HCT116 (cell line): ENCODE measurements around the gene EGFR. TPM values are rescaled to one million over a fixed set of nuclear protein-coding genes. Genes with fewer than 3 reads are reported as not detected.

ENCODE experiments used
- ATAC-seq: fragments of 200-7000 bp; cut with Tn5 transposase; 2 replicates; pipeline ENCODE4 v1.9.1; 2020; ENCODE audit warnings: mild to moderate bottlenecking, moderate library complexity
- BruUV-seq: library from RNA; stranded (reverse); fragments of 400-500 nt; replicated peaks from 2 replicates; lab custom pipeline; 2021; lab: Mats Ljungman, UMichigan
- CTCF ChIA-PET: fragments of 300-600 bp; sonication (Branson Sonifier 250); formaldehyde crosslinking; loops from one replicate; lab custom pipeline; 2021; ENCODE audit warnings: antibody characterized with exemption; lab: Charles Lee
- POLR2A ChIA-PET: fragments of 300-600, 350-600 bp; sonication (Branson Sonifier 250); formaldehyde crosslinking; loops from one replicate; lab custom pipeline; 2021; ENCODE audit warnings: antibody characterized with exemption; lab: Charles Lee
- RAD21 ChIA-PET, 2 experiments: fragments of 300-600 bp; sonication (Branson Sonifier 250); formaldehyde crosslinking; loops; one replicate each; lab custom pipeline; 2023; ENCODE audit warnings: low total read pairs in 2 of 2; ENCODE audit not compliant: uncharacterized antibody in 2 of 2, unreplicated experiment in 2 of 2, low non-redundant PET in 1 of 2; lab: Charles Lee
- DNase-seq: peaks from one replicate; pipeline ENCODE4 v3.0.0-alpha.2; 2010; ENCODE audit warnings: low read depth, low spot score
- H2AFZ ChIP-seq: fragments of 200-600 bp; shearing (Covaris generic), sonication (generic); 2 replicates; pipeline ENCODE4 v1.6.1; 2017; ENCODE audit warnings: low read depth, mixed run types, mixed read lengths, antibody characterized with exemption, low read length; ENCODE audit not compliant: poor library complexity, severe bottlenecking
- H3K27ac ChIP-seq: 2 replicates; pipeline ENCODE4 v1.5.1; 2012; ENCODE audit warnings: low read depth, low read length
- H3K27me3 ChIP-seq: fragments of 200-600 bp; sonication (generic); 2 replicates; pipeline ENCODE4 v1.6.1; 2016; ENCODE audit warnings: mixed run types, low read length, mixed read lengths; ENCODE audit not compliant: insufficient read depth
- H3K36me3 ChIP-seq, 2 experiments: fragments of 200-500 bp in 1 of 2; fragments of 200-600 bp in 1 of 2; sonication (Bioruptor generic) in 1 of 2; sonication (generic) in 1 of 2; 2 replicates each; pipeline versions ENCODE4 v1.5.1 to v1.6.1; 2014 to 2016; ENCODE audit warnings: low read length in 2 of 2, inconsistent platforms in 1 of 2, mixed read lengths in 1 of 2, mixed run types in 1 of 2; ENCODE audit not compliant: insufficient read depth in 2 of 2, control insufficient read depth in 1 of 2
- H3K4me1 ChIP-seq, 2 experiments: fragments of 200-600 bp in 1 of 2; sonication (generic) in 1 of 2; 2 replicates each; pipeline versions ENCODE4 v1.5.1 to v1.6.1; 2012 to 2017; ENCODE audit warnings: low read length in 2 of 2, inconsistent platforms in 1 of 2, mild to moderate bottlenecking in 1 of 2, mixed read lengths in 1 of 2, mixed run types in 1 of 2, moderate library complexity in 1 of 2; ENCODE audit not compliant: insufficient read depth in 2 of 2, control insufficient read depth in 1 of 2
- H3K4me2 ChIP-seq: fragments of 200-600 bp; sonication (generic); 2 replicates; pipeline ENCODE4 v1.6.1; 2017; ENCODE audit warnings: mixed run types, low read length, mixed read lengths
- H3K4me3 ChIP-seq, 2 experiments: fragments of 200-600 bp in 1 of 2; sonication (generic) in 1 of 2; replicated peaks in 1 of 2; 2 replicates each; pipeline ENCODE4 v1.5.1; 2011 to 2016; ENCODE audit warnings: low read length in 2 of 2, control low read depth in 1 of 2, low read depth in 1 of 2, mild to moderate bottlenecking in 1 of 2, mixed read lengths in 1 of 2, mixed run types in 1 of 2
- H3K79me2 ChIP-seq: fragments of 200-600 bp; sonication (generic); 2 replicates; pipeline ENCODE4 v1.6.1; 2017; ENCODE audit warnings: mild to moderate bottlenecking, mixed run types, low read length, moderate library complexity, mixed read lengths; ENCODE audit not compliant: insufficient read depth
- H3K9ac ChIP-seq: fragments of 200-600 bp; sonication (generic); 2 replicates; pipeline ENCODE4 v1.6.1; 2016; ENCODE audit warnings: low read length, mixed read lengths
- H3K9me2 ChIP-seq: fragments of 200-600 bp; sonication (generic), shearing (Covaris generic); 2 replicates; pipeline ENCODE4 v1.6.1; 2017; ENCODE audit warnings: mixed run types, mild to moderate bottlenecking, moderate library complexity; ENCODE audit not compliant: insufficient read depth
- H3K9me3 ChIP-seq, 2 experiments: fragments of 200-500 bp in 1 of 2; fragments of 200-600 bp in 1 of 2; sonication (Bioruptor generic) in 1 of 2; sonication (generic) in 1 of 2; 2 replicates each; pipeline ENCODE4 v1.6.1; 2014 to 2017; ENCODE audit warnings: low read length in 2 of 2, mixed read lengths in 2 of 2, inconsistent platforms in 1 of 2, low read depth in 1 of 2, mild to moderate bottlenecking in 1 of 2, mixed run types in 1 of 2, moderate library complexity in 1 of 2; ENCODE audit not compliant: control insufficient read depth in 1 of 2, insufficient read depth in 1 of 2
- H4K20me1 ChIP-seq: fragments of 200-600 bp; sonication (generic), shearing (Covaris generic); 2 replicates; pipeline ENCODE4 v1.6.1; 2017; ENCODE audit warnings: mixed run types, mild to moderate bottlenecking, moderate library complexity; ENCODE audit not compliant: insufficient read depth
- CBX3 ChIP-seq: IDR thresholded peaks from 2 replicates; pipeline ENCODE4 v1.6.1; 2012; ENCODE audit warnings: low read depth
- EGR1 ChIP-seq: IDR thresholded peaks from 2 replicates; pipeline ENCODE4 v1.6.1; 2012; ENCODE audit warnings: low read depth
- EZH2 ChIP-seq: fragments of 200-600 bp; sonication (generic); IDR thresholded peaks from 2 replicates; pipeline ENCODE4 v1.6.1; 2017; ENCODE audit warnings: antibody characterized with exemption, mixed run types
- POLR2AphosphoS5 ChIP-seq: IDR thresholded peaks from 2 replicates; pipeline ENCODE4 v1.6.1; 2011; ENCODE audit warnings: mild to moderate bottlenecking, low read depth, low read length, moderate library complexity
- RAD21 ChIP-seq: IDR thresholded peaks from 2 replicates; pipeline ENCODE4 v1.6.1; 2012; ENCODE audit warnings: low read depth, mild to moderate bottlenecking
- SIN3A ChIP-seq: IDR thresholded peaks from 2 replicates; pipeline ENCODE4 v1.6.1; 2012; ENCODE audit warnings: low read depth
- SP1 ChIP-seq: IDR thresholded peaks from 2 replicates; pipeline ENCODE4 v1.6.1; 2012; ENCODE audit warnings: low read depth
- SRF ChIP-seq: IDR thresholded peaks from 2 replicates; pipeline ENCODE4 v1.6.1; 2012; ENCODE audit warnings: low read depth
- TCF7L2 ChIP-seq: IDR thresholded peaks from 2 replicates; pipeline ENCODE4 v1.7.0; 2011; ENCODE audit warnings: borderline replicate concordance, inconsistent platforms; ENCODE audit not compliant: insufficient read depth, insufficient read length; ENCODE audit errors: extremely low read depth
- YY1 ChIP-seq: IDR thresholded peaks from 2 replicates; pipeline ENCODE4 v1.6.1; 2011; ENCODE audit warnings: low read length, low read depth, moderate library complexity, mild to moderate bottlenecking; ENCODE audit not compliant: insufficient replicate concordance; ENCODE audit errors: extremely low read depth
- ZFX ChIP-seq: fragments of 450-650 bp; IDR thresholded peaks from 2 replicates; pipeline ENCODE4 v1.6.1; 2017
- ZNF274 ChIP-seq: fragments of 200-500 bp; sonication (Bioruptor generic); IDR thresholded peaks from 2 replicates; pipeline ENCODE4 v1.6.1; 2014; ENCODE audit warnings: mild to moderate bottlenecking, low read depth, low read length, inconsistent platforms
- intact Hi-C: fragments of 100-400 bp; cut with micrococcal nuclease; formaldehyde crosslinking; loops from 2 replicates; pipeline ENCODE4 v1.10.0; 2022
- total RNA-seq: library from RNA; stranded (reverse); gene quantifications from one replicate; pipeline ENCODE4 v1.2.1, GENCODE V29; 2021; ENCODE audit not compliant: unreplicated experiment
- TF ChIP-seq, protein P1 (sequence below): IDR thresholded peaks from 2 replicates; pipeline ENCODE4 v1.6.1; 2012; ENCODE audit warnings: low read depth
- TF ChIP-seq, protein P2 (sequence below): IDR thresholded peaks from 2 replicates; pipeline ENCODE4 v1.6.1; 2012
- TF ChIP-seq, protein P3 (sequence below): IDR thresholded peaks from 2 replicates; pipeline ENCODE4 v1.6.1; 2012

The EGFR gene
- total RNA-seq, 1 experiment from 2014 or later: 71.5 TPM

DNA sequence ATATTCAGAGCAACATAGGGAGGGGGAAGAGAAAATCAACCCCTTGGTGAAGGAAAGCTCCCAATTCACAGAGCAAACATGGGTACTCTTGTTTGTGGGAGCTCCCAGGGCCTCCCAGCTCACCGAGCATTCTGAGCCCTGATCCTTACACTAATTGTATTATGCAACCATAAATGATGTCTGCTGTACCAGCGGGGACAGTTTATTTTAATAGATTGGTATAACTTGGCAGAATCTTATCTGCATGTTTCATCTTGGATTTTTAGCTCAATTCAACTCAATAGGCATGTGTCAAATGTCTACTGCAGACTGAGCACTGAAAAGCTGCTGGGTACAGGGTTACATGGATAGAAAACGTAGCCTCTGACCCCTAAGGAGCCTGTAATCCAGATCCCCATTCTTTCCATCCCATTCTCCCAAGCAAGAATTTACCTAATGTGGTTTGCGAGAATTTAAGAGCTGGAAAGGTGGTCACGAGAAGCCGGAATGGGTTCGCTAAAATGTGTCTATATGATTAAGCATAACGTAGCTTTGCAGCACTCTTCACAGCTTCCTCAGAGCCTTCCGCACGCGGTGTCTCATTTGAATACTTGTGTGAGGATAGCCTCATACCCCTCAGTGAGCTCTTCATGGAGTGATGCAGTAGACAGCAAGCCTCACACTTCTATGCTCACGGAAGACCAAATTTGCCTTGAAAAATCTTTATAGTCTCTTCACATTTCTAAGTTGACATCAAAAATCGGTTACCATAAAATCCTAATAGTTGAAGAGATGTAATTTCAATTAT, 18.3 kb downstream of the EGFR start:
- TF ChIP-seq EGR1 (no peak), SRF (no peak), SP1 (no peak), TCF7L2 (no peak), CBX3 (no peak), POLR2AphosphoS5 (no peak), ZFX (no peak), SIN3A (no peak), ZNF274 (no peak), EZH2 (no peak), RAD21 (no peak), YY1 (no peak)
- TF ChIP-seq, protein P1, sequence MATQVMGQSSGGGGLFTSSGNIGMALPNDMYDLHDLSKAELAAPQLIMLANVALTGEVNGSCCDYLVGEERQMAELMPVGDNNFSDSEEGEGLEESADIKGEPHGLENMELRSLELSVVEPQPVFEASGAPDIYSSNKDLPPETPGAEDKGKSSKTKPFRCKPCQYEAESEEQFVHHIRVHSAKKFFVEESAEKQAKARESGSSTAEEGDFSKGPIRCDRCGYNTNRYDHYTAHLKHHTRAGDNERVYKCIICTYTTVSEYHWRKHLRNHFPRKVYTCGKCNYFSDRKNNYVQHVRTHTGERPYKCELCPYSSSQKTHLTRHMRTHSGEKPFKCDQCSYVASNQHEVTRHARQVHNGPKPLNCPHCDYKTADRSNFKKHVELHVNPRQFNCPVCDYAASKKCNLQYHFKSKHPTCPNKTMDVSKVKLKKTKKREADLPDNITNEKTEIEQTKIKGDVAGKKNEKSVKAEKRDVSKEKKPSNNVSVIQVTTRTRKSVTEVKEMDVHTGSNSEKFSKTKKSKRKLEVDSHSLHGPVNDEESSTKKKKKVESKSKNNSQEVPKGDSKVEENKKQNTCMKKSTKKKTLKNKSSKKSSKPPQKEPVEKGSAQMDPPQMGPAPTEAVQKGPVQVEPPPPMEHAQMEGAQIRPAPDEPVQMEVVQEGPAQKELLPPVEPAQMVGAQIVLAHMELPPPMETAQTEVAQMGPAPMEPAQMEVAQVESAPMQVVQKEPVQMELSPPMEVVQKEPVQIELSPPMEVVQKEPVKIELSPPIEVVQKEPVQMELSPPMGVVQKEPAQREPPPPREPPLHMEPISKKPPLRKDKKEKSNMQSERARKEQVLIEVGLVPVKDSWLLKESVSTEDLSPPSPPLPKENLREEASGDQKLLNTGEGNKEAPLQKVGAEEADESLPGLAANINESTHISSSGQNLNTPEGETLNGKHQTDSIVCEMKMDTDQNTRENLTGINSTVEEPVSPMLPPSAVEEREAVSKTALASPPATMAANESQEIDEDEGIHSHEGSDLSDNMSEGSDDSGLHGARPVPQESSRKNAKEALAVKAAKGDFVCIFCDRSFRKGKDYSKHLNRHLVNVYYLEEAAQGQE: no peak
- TF ChIP-seq, protein P2, sequence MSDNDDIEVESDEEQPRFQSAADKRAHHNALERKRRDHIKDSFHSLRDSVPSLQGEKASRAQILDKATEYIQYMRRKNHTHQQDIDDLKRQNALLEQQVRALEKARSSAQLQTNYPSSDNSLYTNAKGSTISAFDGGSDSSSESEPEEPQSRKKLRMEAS: no peak
- TF ChIP-seq, protein P3, sequence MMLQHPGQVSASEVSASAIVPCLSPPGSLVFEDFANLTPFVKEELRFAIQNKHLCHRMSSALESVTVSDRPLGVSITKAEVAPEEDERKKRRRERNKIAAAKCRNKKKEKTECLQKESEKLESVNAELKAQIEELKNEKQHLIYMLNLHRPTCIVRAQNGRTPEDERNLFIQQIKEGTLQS: no peak
- no peak overlapping the region for H3K4me3 ChIP-seq
- no peak overlapping the region for H2AFZ ChIP-seq
- H3K4me2 ChIP-seq: no peak overlapping the region
- DNase-seq: no peak
- H3K9me3 ChIP-seq: no peaks in the 10 kb centered on the region
- peaks cover 96% of the 10 kb centered on the region for H3K79me2 ChIP-seq
- no peak for ATAC-seq
- CTCF ChIA-PET: no interaction called here
- H4K20me1 ChIP-seq: no peaks in the 10 kb centered on the region; the same call in 1 of the 2 replicates
- peaks cover 0 to 10% of the 10 kb centered on the region in 2 experiments; a peak in 1 of 4 replicates for H3K4me1 ChIP-seq
- peaks cover 0 to 3% of the 10 kb centered on the region in 2 experiments; a peak in 1 of 4 replicates for H3K36me3 ChIP-seq
- H3K27me3 ChIP-seq: no peaks in the 10 kb centered on the region
- intact Hi-C loops: no loop called here
- H3K27ac ChIP-seq: no peak overlapping the region
- H3K9ac ChIP-seq: no peak overlapping the region
- POLR2A ChIA-PET: no interaction called here
- BruUV-seq: no TSS peak
- H3K9me2 ChIP-seq: no peaks in the 10 kb centered on the region
- RAD21 ChIA-PET: no interaction called here
